Measurements from ENCODE around the gene ANKEF1. TPM values are rescaled to one million over a fixed set of nuclear protein-coding genes. Genes with fewer than 3 reads are reported as not detected.

Gene ANKEF1
- total RNA-seq, 3 donors from 2014 or later: 3.6 to 13.1 (median 7.3) TPM

DNA sequence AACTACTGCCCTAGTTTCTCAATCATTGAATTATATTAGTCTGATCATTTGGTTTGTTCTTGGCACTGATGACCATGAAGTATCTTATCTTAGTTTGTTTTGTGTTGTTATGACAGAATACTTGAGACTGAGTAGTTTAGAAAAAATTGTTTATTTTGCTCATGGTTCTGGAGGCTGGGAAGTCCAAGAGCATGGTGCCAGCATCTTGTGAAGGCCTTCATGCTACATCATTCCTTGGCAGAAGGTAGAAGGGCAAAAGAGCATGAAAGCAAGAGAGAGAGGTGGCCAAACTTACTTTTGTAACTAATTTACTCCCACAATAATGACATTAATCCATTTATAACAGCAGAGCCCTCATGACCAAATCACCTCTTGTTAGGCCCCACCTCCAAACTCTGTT lies 40.1 kb upstream of the ANKEF1 start:
- Histone ChIP-seq H3K4me1 (no peaks in the 10 kb centered on the region), H3K4me3 (no peak overlapping the region), H3K27me3 (no peaks in the 10 kb centered on the region), H3K9me3 (no peaks in the 10 kb centered on the region), H3K36me3 (no peaks in the 10 kb centered on the region), H3K27ac (no peak overlapping the region)
- TF ChIP-seq, protein P1, sequence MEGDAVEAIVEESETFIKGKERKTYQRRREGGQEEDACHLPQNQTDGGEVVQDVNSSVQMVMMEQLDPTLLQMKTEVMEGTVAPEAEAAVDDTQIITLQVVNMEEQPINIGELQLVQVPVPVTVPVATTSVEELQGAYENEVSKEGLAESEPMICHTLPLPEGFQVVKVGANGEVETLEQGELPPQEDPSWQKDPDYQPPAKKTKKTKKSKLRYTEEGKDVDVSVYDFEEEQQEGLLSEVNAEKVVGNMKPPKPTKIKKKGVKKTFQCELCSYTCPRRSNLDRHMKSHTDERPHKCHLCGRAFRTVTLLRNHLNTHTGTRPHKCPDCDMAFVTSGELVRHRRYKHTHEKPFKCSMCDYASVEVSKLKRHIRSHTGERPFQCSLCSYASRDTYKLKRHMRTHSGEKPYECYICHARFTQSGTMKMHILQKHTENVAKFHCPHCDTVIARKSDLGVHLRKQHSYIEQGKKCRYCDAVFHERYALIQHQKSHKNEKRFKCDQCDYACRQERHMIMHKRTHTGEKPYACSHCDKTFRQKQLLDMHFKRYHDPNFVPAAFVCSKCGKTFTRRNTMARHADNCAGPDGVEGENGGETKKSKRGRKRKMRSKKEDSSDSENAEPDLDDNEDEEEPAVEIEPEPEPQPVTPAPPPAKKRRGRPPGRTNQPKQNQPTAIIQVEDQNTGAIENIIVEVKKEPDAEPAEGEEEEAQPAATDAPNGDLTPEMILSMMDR (IDR thresholded peaks at IDR 0.05): no peak
- no peak for TF ChIP-seq POLR2A (IDR thresholded peaks at IDR 0.05)
- TF ChIP-seq POLR2AphosphoS5 (IDR thresholded peaks at IDR 0.05): no peak
- no peak for DNase-seq (ENCODE audit: low spot score in 2 of 2)
- intact Hi-C loops (cut with DNase I; ENCODE audit: low total_unique reads): no loop called here

DNA sequence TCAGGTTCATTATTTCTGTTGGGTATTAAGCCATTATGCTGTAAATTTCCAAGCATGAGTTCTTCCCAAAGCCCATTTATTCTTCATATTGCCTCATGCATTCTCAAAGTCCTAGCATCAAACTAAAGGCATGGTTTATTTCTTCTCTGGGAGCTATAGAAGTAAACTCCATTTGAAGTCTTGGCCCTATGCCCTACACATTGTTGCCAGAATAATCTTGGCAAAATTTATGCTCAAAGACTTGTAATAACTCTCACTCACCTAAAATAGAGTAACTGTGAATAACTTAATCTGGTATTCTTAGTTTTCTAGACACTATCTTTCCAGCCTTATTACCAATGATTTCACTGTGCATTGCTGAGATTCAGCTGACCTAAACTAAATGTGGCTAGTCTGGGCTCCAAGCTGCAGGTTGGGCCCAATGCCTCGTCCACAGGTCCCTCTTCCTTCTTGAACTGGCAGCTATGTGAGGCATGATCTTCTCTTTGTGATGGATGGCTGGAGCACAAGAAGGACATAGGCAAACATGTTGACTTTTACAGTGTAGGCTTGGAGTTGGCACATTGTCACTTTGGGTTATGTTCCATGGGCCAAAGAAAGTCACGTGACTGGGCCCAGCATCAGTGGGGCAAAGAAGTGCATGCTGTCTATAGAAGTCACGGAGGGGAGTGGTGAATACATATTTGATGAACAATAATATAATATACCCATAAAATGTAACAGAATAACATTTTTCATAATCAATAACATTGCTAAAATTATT lies 39.1 kb upstream of the ANKEF1 start:
- intact Hi-C loops (cut with DNase I; ENCODE audit: low total_unique reads): no loop called here

DNA sequence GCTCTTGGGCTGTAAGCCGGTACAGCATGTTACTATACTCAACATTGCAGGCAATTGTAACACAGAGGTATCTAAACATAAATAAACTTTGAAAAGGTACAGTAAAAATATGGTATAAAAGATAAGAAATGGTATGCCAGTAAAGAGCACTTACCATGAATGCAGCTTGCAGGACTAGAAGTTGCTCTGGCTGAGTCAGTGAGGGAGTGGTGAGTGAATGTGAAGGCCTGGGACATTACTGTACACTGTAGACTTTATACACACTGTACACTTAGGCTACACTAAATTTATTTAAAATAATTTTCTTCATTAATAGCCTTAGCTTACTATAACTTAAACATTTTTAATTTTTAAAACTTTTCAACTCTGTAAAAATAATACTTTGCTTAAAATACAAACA lies 37.8 kb upstream of the ANKEF1 start:
- Histone ChIP-seq H3K36me3 (no peaks in the 10 kb centered on the region), H3K4me3 (no peak overlapping the region), H3K27ac (no peak overlapping the region), H3K9me3 (no peaks in the 10 kb centered on the region), H3K4me1 (no peaks in the 10 kb centered on the region), H3K27me3 (no peaks in the 10 kb centered on the region)
- intact Hi-C loops (cut with DNase I; ENCODE audit: low total_unique reads): no loop called here
- DNase-seq (ENCODE audit: low spot score in 2 of 2): no peak
- TF ChIP-seq POLR2AphosphoS5 (IDR thresholded peaks at IDR 0.05): no peak
- TF ChIP-seq, protein P1 (IDR thresholded peaks at IDR 0.05): no peak
- no peak for TF ChIP-seq POLR2A (IDR thresholded peaks at IDR 0.05)

More for the DNA sequence above, 39.1 kb upstream of the ANKEF1 start:
- Histone ChIP-seq H3K9me3 (no peaks in the 10 kb centered on the region), H3K36me3 (no peaks in the 10 kb centered on the region), H3K4me1 (no peaks in the 10 kb centered on the region), H3K27ac (no peak overlapping the region), H3K4me3 (no peak overlapping the region), H3K27me3 (no peaks in the 10 kb centered on the region)
- TF ChIP-seq, protein P1 (IDR thresholded peaks at IDR 0.05): no peak
- TF ChIP-seq POLR2AphosphoS5 (IDR thresholded peaks at IDR 0.05) (no peak), POLR2A (IDR thresholded peaks at IDR 0.05) (no peak)
- no peak for DNase-seq (ENCODE audit: low spot score in 2 of 2)

DNA sequence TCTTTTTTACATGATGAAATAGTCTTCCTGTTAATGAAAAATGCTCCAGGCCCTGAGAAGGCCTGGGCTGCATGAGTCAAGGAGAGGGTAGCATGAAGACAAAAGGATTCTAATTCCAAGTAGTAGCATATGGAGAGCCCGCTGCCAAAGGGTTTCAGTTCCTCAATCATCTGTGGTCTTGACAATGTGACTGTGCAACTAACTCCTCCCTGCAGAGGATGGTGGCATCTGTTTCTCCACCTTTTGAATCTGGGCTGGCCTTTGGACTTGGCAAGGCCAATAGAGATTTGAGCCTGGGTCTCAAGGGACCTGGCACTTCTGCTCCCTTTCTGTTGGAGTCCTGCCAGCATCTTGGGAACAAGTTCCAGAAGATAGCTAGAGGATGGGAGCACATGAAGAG lies 35.1 kb upstream of the ANKEF1 start:
- no peak overlapping the region for H3K4me3 ChIP-seq
- intact Hi-C loops (cut with DNase I; ENCODE audit: low total_unique reads): no loop called here
- H3K27ac ChIP-seq: no peak overlapping the region
- no peaks in the 10 kb centered on the region for H3K9me3 ChIP-seq
- DNase-seq (ENCODE audit: low spot score in 2 of 2): no peak
- H3K27me3 ChIP-seq: no peaks in the 10 kb centered on the region
- TF ChIP-seq POLR2AphosphoS5 (IDR thresholded peaks at IDR 0.05) (no peak), POLR2A (IDR thresholded peaks at IDR 0.05) (no peak)
- TF ChIP-seq, protein P1 (IDR thresholded peaks at IDR 0.05): no peak
- no peaks in the 10 kb centered on the region for H3K4me1 ChIP-seq
- H3K36me3 ChIP-seq: no peaks in the 10 kb centered on the region

DNA sequence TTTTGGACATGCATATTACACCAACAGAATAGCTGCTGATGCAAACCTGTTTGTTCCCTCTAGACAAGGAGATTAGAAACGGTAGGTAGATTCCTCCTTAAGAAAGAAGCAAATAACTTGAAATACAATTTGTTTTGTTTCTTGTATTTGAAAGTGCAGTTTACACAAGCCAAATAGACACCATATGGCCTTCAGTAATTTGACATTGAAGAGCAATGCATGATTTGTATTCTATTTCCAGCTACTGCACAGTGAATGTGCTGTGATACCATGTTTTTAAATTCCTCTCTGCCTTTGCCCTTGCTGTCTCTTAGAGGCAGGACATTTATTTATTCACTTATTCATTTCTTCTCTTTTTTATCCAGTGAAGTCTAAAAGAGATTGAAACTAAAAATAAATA lies 31.9 kb upstream of the ANKEF1 start:
- intact Hi-C loops (cut with DNase I; ENCODE audit: low total_unique reads): no loop called here
- H3K9me3 ChIP-seq: no peaks in the 10 kb centered on the region
- no peaks in the 10 kb centered on the region for H3K4me1 ChIP-seq
- H3K36me3 ChIP-seq: no peaks in the 10 kb centered on the region
- H3K4me3 ChIP-seq: no peak overlapping the region
- no peaks in the 10 kb centered on the region for H3K27me3 ChIP-seq
- no peak for TF ChIP-seq POLR2A (IDR thresholded peaks at IDR 0.05)
- TF ChIP-seq POLR2AphosphoS5 (IDR thresholded peaks at IDR 0.05): no peak
- TF ChIP-seq, protein P1 (IDR thresholded peaks at IDR 0.05): no peak
- no peak for DNase-seq (ENCODE audit: low spot score in 2 of 2)
- H3K27ac ChIP-seq: no peak overlapping the region
